ENCODE measurements around the gene KLHL21. TPM values are rescaled to one million over a fixed set of nuclear protein-coding genes. Genes with fewer than 3 reads are reported as not detected.
A peak's percentile ranks its signal among the peaks of the same experiment; 100 is the strongest.

The KLHL21 gene
- total and polyA plus RNA-seq, 9 of the 15 experiments (the other 6 are each of a cell fraction or from before 2014, with no cell fraction given) = 2.1 to 42.1 (median 17.5) TPM

- TF ChIP-seq, protein P1, sequence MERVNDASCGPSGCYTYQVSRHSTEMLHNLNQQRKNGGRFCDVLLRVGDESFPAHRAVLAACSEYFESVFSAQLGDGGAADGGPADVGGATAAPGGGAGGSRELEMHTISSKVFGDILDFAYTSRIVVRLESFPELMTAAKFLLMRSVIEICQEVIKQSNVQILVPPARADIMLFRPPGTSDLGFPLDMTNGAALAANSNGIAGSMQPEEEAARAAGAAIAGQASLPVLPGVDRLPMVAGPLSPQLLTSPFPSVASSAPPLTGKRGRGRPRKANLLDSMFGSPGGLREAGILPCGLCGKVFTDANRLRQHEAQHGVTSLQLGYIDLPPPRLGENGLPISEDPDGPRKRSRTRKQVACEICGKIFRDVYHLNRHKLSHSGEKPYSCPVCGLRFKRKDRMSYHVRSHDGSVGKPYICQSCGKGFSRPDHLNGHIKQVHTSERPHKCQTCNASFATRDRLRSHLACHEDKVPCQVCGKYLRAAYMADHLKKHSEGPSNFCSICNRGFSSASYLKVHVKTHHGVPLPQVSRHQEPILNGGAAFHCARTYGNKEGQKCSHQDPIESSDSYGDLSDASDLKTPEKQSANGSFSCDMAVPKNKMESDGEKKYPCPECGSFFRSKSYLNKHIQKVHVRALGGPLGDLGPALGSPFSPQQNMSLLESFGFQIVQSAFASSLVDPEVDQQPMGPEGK (CRISPR knock-in tag; IDR thresholded peaks at IDR 0.05; ENCODE audit: borderline replicate concordance) = no peak
- TF ChIP-seq RFX7 (CRISPR knock-in tag; IDR thresholded peaks at IDR 0.05) (no peak), POLR2AphosphoS5 (IDR thresholded peaks at IDR 0.05; ENCODE audit: control insufficient read depth, insufficient read depth, low read depth, low read length) (peak; percentile 68; the same call in 1 of the 2 replicates), JUND (IDR thresholded peaks at IDR 0.05; ENCODE audit: borderline replicate concordance, low read depth, low read length) (peak; percentile 96), JUND (tag; IDR thresholded peaks at IDR 0.05; ENCODE audit: borderline replicate concordance, low read depth, low read length) (peak; percentile 84; the same call in 1 of the 3 replicates), ZFP1 (CRISPR knock-in tag; IDR thresholded peaks at IDR 0.05) (no peak), MEIS2 (IDR thresholded peaks at IDR 0.05; ENCODE audit: partially characterized antibody) (peak; percentile 52), YY1 (IDR thresholded peaks at IDR 0.05; ENCODE audit: borderline replicate concordance in 1 of 3, control insufficient read depth in 1 of 3, extremely low read depth in 1 of 3, insufficient read depth in 3 of 3, insufficient read length in 1 of 3, insufficient replicate concordance in 2 of 3, low read depth in 1 of 3, low read length in 2 of 3) (peak in 2 of 3 experiments; percentile 19 to 67), THRA (IDR thresholded peaks at IDR 0.05) (no peak)
- TF ChIP-seq, protein P2, sequence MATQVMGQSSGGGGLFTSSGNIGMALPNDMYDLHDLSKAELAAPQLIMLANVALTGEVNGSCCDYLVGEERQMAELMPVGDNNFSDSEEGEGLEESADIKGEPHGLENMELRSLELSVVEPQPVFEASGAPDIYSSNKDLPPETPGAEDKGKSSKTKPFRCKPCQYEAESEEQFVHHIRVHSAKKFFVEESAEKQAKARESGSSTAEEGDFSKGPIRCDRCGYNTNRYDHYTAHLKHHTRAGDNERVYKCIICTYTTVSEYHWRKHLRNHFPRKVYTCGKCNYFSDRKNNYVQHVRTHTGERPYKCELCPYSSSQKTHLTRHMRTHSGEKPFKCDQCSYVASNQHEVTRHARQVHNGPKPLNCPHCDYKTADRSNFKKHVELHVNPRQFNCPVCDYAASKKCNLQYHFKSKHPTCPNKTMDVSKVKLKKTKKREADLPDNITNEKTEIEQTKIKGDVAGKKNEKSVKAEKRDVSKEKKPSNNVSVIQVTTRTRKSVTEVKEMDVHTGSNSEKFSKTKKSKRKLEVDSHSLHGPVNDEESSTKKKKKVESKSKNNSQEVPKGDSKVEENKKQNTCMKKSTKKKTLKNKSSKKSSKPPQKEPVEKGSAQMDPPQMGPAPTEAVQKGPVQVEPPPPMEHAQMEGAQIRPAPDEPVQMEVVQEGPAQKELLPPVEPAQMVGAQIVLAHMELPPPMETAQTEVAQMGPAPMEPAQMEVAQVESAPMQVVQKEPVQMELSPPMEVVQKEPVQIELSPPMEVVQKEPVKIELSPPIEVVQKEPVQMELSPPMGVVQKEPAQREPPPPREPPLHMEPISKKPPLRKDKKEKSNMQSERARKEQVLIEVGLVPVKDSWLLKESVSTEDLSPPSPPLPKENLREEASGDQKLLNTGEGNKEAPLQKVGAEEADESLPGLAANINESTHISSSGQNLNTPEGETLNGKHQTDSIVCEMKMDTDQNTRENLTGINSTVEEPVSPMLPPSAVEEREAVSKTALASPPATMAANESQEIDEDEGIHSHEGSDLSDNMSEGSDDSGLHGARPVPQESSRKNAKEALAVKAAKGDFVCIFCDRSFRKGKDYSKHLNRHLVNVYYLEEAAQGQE (IDR thresholded peaks at IDR 0.05; ENCODE audit: borderline replicate concordance) = no peak
- TF ChIP-seq, protein P2 (CRISPR knock-in tag; IDR thresholded peaks at IDR 0.05; ENCODE audit: low read depth) = peak; percentile 13; the same call in 1 of the 2 replicates
Observed at GRCh38 chr1:6602669-6603237, at the start of gene KLHL21 (continued).
